HG02678 (cell line): ENCODE results near the gene RFX4.
"Not testable (repeated sequence)": the region's sequence is repeated elsewhere in the genome, so short reads cannot be mapped to it uniquely, and the experiment has no call there.

ENCODE experiments used
- ATAC-seq: cut with Tn5 transposase; IDR thresholded peaks from one replicate; pipeline ENCODE4 v1.9.1; 2021; ENCODE audit warnings: mild to moderate bottlenecking, moderate library complexity; ENCODE audit not compliant: unreplicated experiment

RFX4 gene

GRCh38 chr12:106590601-106591000 lies 7.8 kb downstream of the RFX4 start:
- no peak for ATAC-seq

GRCh38 chr12:106594447-106594846 lies 11.6 kb downstream of the RFX4 start:
- no peak for ATAC-seq

GRCh38 chr12:106595268-106595667 lies 12.5 kb downstream of the RFX4 start:
- ATAC-seq = no peak

GRCh38 chr12:106598003-106598402 lies 15.2 kb downstream of the RFX4 start:
- ATAC-seq = no peak

GRCh38 chr12:106599302-106599701 lies 16.5 kb downstream of the RFX4 start:
- ATAC-seq = no peak

- ATAC-seq = no peak
Measured at GRCh38 chr12:106600503-106600902, 17.7 kb downstream of the RFX4 start.

- no peak for ATAC-seq
Measured at GRCh38 chr12:106601031-106601430, 18.2 kb downstream of the RFX4 start.

- no peak for ATAC-seq
Measured at GRCh38 chr12:106601496-106601895, 18.7 kb downstream of the RFX4 start.

GRCh38 chr12:106602076-106602475 lies 19.3 kb downstream of the RFX4 start:
- ATAC-seq = no peak

- no peak for ATAC-seq
Measured at GRCh38 chr12:106605254-106605653, 22.4 kb downstream of the RFX4 start.

GRCh38 chr12:106620588-106620987 lies 37.8 kb downstream of the RFX4 start:
- ATAC-seq = not testable (repeated sequence)

GRCh38 chr12:106625976-106626375 lies 43.2 kb downstream of the RFX4 start:
- no peak for ATAC-seq

GRCh38 chr12:106629797-106630659 lies 47.2 kb downstream of the RFX4 start:
- ATAC-seq = no peak

GRCh38 chr12:106631150-106631549 lies 48.3 kb downstream of the RFX4 start:
- ATAC-seq = no peak

- ATAC-seq = no peak
Measured at GRCh38 chr12:106631797-106632196, 49.0 kb downstream of the RFX4 start.

- no peak for ATAC-seq
Measured at GRCh38 chr12:106632797-106633450, 50.1 kb downstream of the RFX4 start.

- ATAC-seq = no peak
Measured at GRCh38 chr12:106633451-106633823, 50.6 kb downstream of the RFX4 start.

- no peak for ATAC-seq
Measured at GRCh38 chr12:106634206-106634605, 51.4 kb downstream of the RFX4 start.

GRCh38 chr12:106643000-106643399 lies 60.2 kb downstream of the RFX4 start:
- ATAC-seq = no peak

- ATAC-seq = no peak
Measured at GRCh38 chr12:106644335-106645073, 61.7 kb downstream of the RFX4 start.

- no peak for ATAC-seq
Measured at GRCh38 chr12:106645074-106645421, 62.2 kb downstream of the RFX4 start.
